HG03457 (cell line): ENCODE results near the gene ABCG1.

ENCODE experiments used
- ATAC-seq: cut with Tn5 transposase; IDR thresholded peaks from one replicate; pipeline ENCODE4 v1.9.1; 2021; ENCODE audit warnings: moderate number of reproducible peaks; ENCODE audit not compliant: unreplicated experiment

ABCG1 gene

DNA sequence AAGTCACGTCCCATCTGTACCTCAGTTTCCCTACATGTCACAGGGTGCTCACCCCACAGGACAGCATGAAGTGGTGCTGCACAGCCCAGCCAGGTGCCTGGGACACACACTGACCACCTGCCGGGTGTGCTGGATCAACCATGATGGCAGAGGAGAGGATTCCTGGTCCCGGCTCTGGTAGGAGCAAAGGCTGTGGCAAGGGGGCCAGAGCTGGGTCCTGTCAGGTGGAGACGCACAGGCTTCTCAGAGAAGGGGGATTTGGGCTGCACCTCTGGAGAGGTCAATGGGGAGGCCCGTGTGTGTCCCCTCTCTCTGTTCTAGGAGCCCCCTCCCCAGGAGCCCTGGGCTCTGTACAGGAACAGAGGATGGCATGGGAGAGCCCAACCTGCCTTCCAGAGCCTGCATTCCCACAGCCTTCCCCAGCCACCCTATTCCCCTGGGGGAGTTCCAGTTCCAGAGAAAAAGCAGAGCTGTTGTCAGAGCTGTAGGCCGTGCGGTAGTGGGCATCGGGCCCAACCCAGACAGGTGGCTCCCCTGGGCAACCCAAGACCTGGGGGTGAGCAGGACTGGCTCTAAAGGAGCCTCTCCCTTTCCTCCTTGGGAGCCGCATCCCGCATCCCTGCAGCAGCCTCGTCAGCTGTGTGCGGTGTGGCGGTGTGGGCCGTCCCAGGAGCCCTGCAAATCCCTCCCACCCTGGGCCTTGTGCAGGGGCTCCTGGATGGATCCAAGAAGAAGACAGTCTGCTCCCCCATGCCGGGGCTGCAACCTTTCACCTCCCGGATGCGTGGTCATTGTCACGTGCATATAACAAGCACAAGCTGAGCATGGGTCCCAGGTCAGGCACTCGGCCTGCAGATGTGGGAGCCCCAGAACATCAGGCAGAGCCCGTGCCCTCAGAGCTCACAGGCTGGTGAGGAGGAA lies 99.1 kb downstream of the ABCG1 start:
- ATAC-seq, result no peak

DNA sequence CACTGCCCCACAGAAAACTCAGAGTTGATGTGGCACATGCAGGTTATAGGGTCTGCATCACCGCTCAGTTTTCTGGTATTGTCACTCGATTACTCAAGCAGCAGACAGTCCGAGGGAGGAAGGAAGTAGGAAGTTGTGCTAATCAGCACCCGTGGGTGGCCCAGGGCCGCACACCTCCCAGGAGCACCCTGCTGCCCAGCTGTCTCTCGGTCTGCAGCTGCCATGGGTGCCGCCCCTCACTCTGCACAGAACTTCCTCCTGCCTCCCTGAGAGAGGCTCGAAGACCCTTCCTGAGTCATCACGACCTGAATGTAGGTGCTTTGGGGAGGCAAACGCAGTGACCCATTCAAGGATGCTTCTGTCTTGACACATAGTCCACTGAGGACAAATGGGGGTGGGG lies 100.4 kb downstream of the ABCG1 start:
- no peak for ATAC-seq

- ATAC-seq, result no peak
Measured at GRCh38 chr21:42319851-42320572, 101.1 kb downstream of the ABCG1 start.

DNA sequence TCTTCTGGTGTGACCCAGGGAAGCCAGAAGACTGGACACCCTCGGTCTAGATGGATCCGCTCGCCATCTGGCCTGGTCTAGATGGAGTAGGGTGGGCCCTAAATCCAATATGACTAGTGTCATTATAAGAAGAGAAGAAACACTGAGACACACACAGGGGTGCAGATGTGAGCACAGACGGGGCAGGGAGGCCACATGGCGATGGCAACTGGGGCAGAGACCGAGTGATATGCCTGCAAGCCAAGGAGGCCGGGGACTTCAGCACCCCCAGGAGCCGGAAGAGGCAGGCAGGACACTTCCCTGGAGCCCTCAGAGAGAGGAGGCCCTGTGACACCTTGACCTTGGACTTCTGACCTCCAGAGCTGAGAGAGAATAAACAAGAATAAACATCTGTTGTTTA lies 101.9 kb downstream of the ABCG1 start:
- no peak for ATAC-seq

- ATAC-seq, result no peak
Measured at GRCh38 chr21:42321231-42321630, 102.3 kb downstream of the ABCG1 start.

GRCh38 chr21:42321845-42322244 lies 102.9 kb downstream of the ABCG1 start:
- ATAC-seq, result no peak

DNA sequence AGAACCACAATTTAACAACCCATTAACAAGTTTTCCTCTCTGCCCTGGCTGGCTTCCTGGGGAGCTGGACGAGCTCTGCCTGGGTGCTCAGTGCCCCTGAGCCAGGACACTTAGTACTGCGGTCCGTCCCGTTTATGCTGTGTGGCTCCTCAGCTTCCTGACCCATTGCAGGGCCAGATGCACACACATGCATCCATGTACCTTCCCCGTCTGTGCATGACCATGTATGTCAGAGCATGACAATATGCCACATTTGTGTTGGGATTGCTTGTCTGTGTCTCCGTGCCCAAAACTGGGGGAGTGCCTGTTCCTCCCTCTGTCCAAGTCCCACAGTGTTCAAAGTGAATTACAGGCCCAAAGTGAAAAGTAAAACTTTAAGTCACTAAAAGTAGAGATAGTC lies 106.0 kb downstream of the ABCG1 start:
- ATAC-seq, result no peak

DNA sequence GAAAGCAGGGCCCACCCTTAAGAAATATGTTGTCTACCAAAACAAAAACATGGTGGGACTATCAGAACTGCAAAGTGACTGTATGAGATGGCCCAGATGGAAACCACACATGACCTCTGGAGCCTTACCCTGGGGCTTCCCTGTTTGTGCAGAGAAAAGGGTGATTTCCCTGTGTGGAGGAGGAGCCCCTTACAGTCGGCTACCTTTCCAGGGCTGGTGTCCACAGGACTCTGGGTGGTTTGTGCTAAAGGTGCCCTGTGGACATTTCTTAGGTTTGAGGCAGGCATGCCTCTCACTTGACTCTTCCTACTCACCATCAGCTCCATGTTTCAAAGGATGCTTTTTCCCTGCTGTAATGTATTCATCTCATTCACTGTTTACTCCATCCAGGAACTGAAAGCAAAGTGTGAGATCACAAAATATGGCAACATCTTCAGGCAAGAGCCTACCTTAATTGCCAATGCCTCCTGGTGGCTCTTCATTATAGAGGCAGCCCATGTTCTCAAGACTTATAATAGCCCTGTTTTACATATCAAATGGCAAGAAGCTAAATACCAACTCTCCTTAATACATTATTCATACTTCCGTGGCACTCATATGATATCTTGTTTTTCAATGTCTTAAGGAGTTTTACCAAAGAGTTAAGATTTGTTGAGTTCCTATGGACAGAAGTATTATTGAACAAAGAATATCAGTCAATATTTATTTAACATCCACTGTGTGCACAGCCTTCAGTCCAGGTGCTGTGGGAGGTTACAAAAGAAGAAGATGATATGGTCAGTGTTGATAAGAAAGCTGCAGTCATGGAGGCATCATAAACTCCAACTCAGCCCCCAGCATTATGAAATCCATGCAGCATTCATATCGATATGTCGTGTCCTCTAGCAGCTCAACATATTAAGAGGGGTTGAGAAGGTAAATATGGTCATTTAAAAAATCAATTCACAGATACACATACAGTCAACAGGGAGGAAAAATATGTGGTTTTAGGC lies 111.7 kb downstream of the ABCG1 start:
- no peak for ATAC-seq

- ATAC-seq, result no peak
Measured at GRCh38 chr21:42331660-42332059, 112.7 kb downstream of the ABCG1 start.

GRCh38 chr21:42332557-42333317 lies 113.8 kb downstream of the ABCG1 start:
- no peak for ATAC-seq

DNA sequence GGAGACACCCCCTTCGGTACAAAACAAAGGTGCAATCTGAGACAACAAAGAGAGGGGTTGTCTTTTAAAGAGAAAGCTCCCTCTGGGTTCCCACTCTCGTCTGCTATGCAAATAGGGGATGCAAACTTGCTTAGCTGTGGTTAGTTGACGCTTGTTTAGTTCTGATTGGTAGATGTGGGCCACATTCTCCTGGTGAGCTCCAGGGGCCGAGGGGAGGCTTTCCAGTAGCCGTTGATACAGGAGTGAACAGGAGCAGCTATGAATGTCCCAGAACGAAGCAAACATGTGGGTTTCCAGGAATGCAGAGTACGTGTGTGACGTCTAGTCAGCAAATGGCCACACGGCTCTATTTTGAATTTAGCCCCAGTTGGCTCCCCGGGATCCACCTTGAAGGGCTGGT lies 117.1 kb downstream of the ABCG1 start:
- ATAC-seq, result no peak

GRCh38 chr21:42337276-42337675 lies 118.3 kb downstream of the ABCG1 start:
- ATAC-seq, result no peak

DNA sequence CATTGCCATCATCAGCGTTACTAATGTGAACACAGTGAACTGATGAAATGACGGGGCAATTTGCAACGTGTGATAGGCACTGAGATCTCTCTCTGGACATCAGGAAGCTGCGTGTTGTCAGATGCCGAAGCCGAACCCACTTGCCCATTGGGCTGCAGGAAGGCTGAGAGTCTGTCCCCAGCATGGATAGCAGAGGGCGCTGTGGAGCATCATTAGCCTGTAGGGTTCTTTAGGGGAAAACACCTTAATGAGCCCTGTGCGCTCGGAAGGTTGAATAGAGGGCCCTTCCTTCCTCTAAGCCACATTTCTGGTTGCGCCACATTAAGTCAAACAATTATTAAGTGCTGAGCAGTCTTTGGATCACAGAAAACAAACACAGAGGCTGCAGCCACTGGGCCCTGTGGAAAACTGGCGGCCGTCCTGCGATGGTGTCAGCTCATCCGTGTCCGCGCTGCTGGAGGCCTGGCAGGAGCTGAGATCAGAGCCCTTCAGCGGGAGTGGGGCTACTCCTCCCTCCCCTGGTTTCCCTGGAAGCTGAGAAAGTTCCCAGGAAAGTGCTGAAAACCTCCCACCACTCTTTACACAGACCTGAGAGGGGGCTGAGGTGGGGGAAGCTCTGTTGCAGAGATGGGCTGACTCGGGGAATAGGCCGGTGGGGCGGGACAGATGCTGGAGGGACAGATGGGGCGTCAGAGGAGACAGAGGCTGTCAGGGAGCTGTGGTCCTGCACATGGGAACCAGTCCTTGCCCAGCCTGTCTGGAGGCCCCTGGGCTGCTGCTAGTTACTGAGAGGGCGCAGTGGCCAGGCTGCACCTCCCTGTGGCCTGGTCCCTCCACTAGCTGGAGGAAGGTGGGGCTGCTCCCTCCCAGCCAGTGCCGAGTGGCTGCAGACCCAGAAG lies 119.1 kb downstream of the ABCG1 start:
- no peak for ATAC-seq

- no peak for ATAC-seq
Measured at GRCh38 chr21:42338729-42339715, 120.1 kb downstream of the ABCG1 start.

DNA sequence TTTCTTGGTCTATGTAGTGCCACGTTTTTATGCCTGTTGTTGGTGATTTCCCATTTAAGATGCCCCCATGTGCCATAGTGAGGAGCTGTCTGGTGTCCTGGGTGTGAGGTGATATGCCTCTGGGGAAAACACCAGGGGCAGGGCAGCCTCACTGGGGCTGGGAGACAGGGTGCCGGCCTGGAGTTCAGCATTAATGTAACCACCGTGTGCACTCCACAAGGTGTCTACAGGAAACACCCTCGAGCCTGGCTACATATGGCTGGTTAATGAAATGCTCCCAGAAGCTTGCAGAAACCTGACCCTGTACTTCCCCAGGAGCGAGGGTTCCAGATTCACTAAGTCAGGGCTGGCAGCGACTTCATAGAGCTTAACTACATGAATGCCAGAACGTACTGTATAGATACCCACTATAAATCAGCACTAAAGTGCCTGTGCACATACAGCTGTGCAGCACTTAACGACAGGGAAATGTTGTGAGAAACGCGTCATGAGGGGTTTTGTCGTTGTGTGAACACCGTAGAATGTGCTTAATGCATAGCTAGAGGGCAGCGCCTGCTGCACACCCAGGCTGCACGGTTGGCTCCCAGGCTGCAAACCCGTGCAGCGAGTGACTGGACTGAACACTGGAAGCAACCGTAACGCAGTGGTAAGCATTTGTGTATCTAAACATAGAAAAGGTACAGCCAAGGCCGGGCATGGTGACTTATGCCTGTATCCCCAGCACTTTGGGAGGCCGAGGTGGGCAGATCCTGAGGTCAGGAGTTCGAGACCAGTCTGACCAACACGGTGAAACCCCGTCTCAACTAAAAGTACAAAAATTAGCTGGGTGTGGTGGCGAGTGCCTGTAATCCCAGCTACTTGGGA lies 121.5 kb downstream of the ABCG1 start:
- no peak for ATAC-seq

GRCh38 chr21:42341776-42342542 lies 123.0 kb downstream of the ABCG1 start:
- ATAC-seq, result no peak
